GM21526 (cell line): ENCODE results near the gene SLC10A7.
"Not testable (repeated sequence)": the region's sequence is repeated elsewhere in the genome, so short reads cannot be mapped to it uniquely, and the experiment has no call there.

ENCODE experiments used
- ATAC-seq: cut with Tn5 transposase; IDR thresholded peaks from one replicate; pipeline ENCODE4 v1.9.1; 2021; ENCODE audit warnings: moderate library complexity; ENCODE audit not compliant: unreplicated experiment, low FRiP score

Gene SLC10A7

DNA sequence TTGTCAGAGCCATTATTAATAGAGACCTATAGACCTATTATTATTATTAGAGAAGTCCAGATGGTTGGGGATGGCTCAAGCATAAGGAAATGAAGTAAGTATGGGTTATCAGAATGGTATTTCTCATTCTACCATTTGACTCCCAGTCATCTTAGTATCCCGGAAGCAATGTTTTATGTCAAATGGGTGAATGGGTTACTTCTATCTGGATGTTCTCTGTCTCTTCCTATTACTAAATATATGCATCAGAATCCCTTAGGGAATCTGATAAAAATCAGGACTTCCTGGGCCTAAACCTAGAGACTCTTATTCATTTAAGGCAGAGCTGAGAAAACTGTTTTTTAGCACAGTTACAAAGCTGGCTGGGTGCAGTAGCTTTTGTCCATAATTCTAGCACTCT lies 149.9 kb downstream of the SLC10A7 start:
- ATAC-seq = no peak

DNA sequence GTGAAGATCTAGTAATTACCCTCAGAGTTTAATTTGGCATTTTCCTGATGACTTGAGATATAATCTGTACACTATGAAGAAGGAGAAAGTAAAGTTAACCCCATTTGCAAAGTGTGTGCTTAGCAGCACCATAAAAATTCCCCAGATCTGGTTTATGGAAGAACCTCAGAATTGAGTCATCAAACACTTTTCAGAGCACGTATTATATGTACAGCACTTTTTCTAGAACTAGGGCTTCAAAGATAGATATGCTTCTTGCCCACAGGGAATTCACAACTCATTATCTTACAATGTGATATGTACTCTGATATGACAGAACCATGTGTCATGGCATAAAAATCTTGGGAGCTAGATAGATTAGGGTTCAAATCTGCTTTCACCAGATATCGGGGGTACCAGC lies 150.9 kb downstream of the SLC10A7 start:
- ATAC-seq = no peak

DNA sequence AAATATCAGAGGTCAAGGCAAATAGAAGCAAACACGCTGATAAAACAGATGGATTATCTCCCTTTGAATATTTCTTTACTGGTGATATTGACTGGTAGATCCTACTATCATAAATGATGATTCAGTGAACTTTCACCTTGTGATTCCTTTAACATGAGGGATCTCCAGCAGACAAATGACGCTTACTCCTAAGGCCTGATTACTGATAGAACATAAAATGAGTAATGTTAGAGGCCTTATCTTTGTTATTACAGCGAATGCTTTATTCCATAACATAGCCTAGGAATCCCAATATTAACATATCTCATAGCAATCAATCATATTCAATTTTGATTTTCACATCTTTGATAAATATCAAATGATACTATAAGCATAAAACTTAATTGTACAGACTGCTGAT lies 152.3 kb downstream of the SLC10A7 start:
- no peak for ATAC-seq

DNA sequence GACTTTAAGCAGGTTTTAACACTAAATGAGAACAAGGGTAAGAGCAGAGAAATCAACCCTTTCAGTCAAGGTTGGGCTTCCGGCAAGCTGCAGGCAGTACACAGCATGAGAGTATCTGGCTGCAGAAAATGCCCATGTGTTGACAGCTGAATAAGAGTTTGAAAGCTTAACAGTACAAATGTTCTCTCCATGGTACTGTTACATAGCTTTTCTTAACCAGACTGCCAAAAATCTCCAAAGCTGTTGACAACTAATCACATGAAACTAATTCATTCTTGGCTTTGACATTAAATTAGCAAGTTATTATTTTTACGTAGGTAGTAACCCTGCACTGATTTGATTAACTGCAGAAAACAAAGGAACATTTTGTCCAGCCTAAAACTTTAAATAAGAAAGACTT lies 153.5 kb downstream of the SLC10A7 start:
- no peak for ATAC-seq

DNA sequence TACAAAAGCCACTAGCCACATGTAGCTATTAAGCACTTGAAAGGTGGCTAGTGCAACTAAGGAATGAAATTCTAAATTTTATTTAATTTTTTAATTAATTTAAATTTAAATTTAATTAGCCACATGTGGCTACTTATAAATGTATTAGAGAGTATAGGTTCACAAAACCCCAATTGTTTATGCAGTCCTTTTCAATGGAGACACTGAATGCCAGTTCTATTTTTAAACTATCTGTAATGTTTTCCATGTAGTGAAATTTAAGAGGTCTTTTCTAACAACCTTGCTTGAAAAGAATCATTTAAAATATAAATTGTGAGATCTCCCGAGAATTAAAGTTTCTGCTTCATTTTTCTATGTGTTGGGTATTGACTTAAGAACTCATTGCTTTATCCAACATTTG lies 154.4 kb downstream of the SLC10A7 start:
- ATAC-seq = no peak

DNA sequence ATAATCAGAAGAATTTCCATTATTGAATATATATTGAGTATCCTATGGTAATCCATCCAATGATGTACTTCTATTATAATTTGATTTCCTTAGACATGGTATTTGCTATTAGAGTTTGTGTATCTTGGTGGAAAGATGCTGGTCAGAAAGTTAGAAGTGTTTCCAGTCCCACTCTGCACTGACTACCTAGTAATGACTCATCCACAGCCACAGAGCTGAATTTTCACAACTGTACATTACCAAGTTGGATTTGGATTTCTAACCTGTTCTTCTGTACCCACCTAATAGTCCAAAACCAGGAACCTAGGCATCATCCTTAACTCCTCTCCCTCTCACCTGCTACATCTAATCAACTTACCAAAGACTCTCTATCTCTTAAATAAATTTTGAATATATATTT lies 162.0 kb downstream of the SLC10A7 start:
- ATAC-seq = no peak

DNA sequence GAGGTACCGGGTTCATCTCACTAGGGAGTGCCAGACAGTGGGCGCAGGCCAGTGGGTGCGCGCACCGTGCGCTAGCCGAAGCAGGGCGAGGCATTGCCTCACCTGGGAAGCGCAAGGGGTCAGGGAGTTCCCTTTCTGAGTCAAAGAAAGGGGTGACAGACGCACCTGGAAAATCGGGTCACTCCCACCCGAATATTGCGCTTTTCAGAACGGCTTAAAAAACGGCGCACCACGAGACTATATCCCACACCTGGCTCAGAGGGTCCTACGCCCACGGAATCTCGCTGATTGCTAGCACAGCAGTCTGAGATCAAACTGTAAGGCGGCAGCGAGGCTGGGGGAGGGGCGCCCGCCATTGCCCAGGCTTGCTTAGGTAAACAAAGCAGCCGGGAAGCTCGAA lies 171.6 kb downstream of the SLC10A7 start:
- not testable (repeated sequence) for ATAC-seq

DNA sequence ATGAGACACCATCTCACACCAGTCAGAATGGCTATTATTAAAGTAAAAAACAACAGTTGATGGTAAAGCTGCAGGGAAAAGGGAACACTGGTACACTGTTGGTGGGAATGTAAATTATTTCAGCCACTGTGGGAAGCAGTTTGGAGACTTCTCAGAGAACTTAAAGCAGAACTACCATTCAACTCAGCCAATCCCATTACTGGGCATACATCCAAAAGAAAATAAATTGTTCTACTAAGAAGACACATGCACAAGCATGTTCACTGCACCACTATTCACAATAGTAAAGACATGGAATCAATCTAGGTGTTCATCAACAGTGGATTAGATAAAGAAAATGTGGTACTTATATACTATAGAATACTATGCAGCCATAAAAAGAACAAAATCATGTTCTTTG lies 172.4 kb downstream of the SLC10A7 start:
- ATAC-seq = no peak

DNA sequence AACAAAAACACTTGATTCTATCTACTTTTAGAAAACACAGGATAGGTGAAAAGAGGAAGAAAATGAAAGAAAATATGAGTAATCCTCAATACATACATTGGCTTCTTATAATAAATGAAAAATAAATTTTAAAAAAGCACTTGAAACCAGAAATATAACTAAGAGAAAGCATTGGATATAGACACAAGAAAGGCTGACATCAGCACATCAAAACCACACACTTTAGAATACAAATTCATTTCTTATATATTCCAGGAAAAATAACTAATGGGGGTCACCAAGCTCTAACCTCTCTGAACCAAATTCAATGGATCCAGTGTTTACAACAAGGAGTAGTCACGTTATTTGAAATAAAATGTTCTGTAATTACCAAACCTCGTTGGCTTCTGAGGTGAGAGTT lies 173.9 kb downstream of the SLC10A7 start:
- ATAC-seq = no peak

DNA sequence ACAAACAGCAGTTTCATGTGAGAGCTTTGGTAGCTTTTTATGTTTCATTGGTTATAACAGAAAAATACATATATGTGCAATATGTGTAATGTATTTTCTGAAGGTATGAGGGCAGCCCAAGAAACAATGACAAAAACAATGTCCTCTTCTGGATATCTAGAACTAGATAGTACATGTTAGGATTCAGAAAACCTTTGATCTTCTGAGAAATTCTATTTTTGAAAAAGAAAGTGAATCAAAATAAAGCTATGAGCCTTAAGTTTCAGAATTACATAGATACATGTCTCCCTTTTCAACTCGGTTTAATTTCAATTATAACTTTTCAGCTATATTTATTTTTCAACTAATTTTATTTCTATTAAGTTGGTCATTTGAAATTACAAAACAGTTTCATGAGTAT lies 175.5 kb downstream of the SLC10A7 start:
- ATAC-seq = no peak

DNA sequence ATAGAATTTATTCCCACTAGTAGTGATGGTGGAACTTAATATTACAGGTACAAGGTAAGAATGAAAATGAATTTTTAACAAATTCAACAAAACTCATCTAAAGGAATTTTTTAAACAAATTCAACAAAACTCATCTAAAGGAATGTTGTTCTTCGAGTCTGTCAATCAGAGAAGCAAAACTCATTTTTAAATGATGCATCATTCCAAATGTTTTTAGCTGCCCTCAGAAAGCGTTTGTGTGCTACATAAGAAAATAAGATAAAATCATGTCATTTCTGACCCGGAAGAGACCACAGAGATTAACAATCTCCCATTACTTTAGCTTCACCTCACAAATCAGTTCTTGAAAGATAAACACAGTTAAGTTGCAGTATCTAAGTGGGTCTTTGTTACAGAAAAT lies 178.0 kb downstream of the SLC10A7 start:
- no peak for ATAC-seq

DNA sequence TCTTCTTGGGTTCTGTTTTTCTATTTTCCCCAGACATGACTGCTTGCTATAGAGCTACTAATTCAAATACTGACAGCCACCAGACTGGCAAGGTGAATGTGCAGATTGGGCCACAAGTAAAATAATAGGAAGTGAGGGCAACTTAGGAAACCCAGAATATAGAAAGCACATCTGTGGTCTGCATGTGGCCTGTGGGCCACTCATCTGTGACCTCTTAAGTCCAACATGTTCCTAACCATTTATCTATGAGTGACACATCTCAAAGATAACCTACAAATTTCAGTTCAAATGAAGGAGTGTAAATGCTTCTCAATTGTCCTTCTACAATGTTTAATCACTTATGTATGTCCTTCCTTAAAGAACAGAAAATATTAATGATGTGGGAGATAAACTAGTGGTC lies 178.5 kb downstream of the SLC10A7 start:
- ATAC-seq = peak; percentile 60

DNA sequence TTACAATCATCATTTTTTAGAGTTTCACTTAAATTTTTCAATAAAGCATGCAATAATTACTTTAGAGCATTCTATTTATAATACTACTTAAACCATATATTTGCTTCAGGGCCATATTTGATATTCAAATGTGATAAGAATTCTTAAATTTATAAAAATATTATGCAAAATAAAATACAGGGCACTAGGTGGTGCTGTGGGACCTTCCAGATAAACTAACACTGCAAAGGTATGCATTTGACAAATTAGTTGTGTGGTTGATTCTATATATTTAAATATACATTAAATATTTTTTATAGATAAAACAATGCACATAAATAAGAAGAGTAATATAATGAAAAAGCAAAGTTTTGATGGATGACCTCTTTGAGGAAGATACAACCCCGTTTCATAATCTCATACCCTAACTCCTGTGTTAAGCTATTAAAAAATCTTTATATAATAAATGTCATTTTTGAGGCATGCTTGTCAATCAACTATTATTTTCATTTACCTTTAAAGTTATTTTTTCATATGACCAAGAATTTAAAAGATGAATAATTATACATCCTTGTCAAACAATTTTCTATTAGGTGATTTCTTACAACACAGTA lies 179.0 kb downstream of the SLC10A7 start:
- no peak for ATAC-seq

DNA sequence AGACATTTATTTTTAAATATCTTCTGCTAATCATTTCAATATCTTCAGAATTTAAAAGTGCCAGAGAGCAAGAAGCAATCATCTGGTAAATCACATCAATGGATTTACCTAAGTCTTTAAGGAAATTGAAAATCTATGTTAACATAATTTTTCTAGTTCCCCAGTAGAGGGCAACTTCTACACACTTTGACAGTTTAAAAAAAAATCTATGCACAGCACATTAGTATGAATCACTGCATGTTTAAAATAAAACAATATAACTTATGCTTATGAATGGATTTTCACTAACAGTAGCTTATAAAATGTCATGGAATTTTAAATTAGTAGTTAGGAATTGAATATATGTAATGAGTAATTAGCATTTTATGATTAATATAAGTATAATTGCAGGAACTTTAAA lies 180.9 kb downstream of the SLC10A7 start:
- ATAC-seq = no peak

DNA sequence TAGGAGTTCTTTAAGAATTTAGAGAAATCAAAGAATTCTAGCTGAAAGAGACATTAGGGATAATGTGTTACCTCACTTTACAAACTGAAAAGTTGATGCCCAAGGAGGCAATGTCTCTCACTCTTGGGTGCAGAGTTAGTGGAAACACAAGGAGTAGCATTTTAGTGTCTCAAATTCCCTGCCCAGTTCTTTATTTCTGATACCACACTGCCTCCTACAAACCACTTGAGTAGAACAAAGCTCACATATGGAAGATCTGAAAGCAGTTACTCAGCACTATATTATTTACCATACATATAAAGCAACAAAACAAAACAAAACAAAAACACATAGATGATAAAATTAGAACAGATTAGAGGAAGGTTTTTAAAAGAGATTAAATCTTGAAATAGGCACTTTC lies 183.2 kb downstream of the SLC10A7 start:
- ATAC-seq = no peak

DNA sequence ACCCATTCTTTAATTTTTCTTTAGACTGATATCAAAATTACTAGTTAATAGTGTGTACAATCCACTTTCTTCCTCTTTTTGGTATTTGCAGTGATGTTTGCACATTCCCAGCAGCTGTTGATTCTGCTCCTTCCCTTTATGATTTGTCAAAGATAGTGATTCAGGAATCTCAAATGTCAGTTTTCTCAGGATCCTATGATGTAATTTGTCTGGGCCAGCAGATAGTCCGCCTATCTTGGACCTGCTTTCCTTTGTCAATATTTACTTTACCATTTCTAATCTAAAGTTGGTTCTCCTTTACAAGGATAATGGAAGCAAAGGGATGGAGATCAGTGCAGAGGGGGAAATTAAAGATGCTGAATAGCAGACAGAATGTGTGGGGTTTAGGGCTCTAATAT lies 185.3 kb downstream of the SLC10A7 start:
- no peak for ATAC-seq

DNA sequence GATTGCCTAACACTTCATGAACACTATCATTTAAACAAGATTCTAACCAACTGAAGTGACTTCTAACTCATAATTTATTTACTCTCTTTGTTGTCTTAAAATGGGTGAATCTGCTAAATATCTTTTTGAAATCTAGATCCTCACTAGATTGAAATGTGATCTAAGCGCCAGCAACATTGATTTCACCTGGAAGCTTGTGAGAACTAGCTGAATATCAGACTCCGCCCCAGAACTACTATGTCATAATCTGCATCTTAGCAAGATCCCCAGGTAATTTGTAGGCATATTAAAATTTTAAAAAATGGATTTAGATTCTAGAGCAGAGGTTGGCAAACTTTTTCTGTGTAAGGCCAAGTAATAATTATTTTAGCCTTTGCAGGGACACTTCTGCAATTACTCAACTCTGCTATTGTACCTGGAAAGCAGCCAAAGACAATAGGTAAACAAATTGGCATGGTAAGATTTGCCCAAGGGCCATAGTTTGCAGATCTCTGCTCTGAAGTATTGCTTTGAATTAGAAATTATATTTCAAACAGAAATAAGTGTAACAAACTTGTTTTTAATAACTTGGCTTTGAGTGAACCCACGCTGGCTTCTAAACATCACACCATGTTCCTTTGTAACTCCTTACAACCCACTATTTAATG lies 185.9 kb downstream of the SLC10A7 start:
- ATAC-seq = no peak

DNA sequence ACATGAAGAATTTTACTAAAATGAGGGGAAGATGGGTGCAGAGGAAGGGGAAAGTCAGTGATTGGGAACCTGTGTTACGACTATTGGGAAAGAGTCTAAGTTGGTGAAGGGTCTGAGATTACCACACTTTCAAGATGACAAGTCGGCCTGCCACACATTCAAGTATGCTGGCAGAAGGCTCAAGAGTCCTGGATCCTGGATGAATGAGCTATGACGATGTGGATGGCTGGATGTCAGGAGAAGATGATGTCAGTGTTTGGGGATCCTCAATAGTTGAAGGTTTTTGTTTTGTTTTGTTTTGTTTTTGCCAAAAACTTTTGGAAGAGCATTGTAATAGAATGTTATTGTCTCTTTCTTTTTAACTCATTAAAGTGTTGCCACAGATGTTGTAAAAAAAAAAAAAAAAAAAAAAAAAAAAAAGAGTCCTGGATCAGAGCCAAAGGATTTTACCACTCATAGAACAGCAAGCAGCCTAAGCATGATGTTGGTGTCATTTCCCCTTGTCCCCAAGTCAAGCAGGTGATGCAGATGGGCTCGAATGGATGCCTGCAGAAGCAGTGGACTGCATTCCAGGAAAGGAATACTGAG lies 186.8 kb downstream of the SLC10A7 start:
- no peak for ATAC-seq

DNA sequence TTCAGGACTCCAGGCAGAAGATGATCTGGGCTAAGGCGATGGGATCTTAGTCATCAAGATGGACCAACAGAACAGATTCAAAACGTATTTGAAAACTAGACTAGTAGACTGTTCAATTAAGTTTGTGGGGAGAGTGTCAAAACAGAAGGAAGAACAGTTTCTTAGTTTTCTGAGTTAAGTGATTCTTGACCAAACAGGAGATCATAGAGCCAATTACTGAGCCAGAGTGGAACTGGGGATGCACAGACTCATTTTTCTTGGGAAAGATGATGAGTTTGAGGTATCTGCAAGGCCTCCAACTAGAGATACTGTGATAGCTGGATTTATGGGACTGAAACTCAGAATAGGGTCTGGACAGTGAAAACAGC lies 187.9 kb downstream of the SLC10A7 start:
- peak; percentile 15 for ATAC-seq

DNA sequence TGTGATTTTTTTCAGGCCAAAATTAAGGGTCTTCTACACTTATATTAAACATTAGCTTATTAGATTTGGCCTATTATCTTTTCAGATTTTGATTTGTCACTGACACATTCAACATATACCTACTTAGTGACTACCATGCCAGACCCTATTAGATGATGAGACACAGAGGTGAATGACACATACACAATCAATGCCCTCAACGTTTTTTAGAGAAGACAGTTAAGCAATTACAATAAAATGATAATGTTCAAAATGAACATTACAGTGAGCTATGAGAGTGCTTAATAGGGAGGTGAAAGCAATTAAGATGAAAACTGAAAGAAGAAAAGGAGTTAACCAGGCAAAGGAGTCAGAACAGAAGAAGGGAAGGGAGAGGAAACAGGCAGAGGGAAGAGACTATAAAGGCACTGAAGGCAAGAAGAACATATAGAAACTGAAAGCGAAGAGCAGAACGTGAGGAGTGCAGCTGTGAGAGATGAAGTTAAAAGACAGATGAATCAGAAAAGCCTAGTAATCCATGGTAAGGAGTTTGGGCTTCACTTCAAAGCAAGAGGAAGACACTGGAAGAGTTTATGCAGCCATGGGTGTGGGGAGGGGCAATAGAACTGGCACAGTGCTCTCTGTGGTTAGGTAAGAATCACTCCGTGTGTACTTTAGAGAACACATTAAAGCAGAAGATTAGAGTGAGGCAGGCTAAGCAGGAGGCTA lies 188.4 kb downstream of the SLC10A7 start:
- ATAC-seq = peak; percentile 93

DNA sequence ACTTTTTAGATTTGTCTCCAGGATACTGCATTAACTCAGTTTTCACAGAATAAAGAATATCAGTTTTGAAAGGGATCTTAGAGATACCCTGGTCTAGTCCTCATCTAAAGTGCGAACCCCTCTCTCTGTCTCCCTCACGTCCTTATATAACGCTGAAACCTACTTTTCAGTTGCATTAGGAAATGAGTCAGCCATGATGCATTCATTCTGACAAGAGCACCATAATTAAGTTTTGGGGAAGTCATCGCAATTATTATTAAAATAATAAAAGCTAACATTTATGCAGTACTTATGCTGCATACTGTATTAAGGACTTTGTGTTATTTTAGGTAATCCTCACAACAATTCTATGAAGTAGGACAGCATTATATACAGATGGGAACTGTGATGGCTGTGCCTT lies 191.3 kb downstream of the SLC10A7 start:
- no peak for ATAC-seq
